K562 (cell line): Measurements from ENCODE around the gene MPRIP. TPM values are rescaled to one million over a fixed set of nuclear protein-coding genes. Genes with fewer than 3 reads are reported as not detected.

Experiments used
- ATAC-seq: fragments of 200-7000 bp; cut with Tn5 transposase; 3 replicates; pipeline ENCODE4 v1.9.1; 2020; ENCODE audit warnings: moderate library complexity
- BruUV-seq: library from RNA; stranded (reverse); fragments of 400-500 nt; replicated peaks from 2 replicates; lab custom pipeline; 2021; lab: Mats Ljungman, UMichigan
- CTCF ChIA-PET: fragments of 300-600 bp; formaldehyde crosslinking; extraction: SDS; loops from one replicate; lab custom pipeline; 2021; ENCODE audit warnings: low intra/inter-chr PET ratio; lab: Yijun Ruan, JAX
- POLR2A ChIA-PET: fragments of 300-600, 350-650 bp; sonication (Branson Sonifier 250); formaldehyde crosslinking; extraction: SDS; loops from one replicate; lab custom pipeline; 2021; ENCODE audit warnings: antibody characterized with exemption, inconsistent platforms; lab: Yijun Ruan, JAX
- DNase-seq, 4 experiments: peaks; one replicate each; pipeline versions ENCODE4 v3.0.0 to v3.0.0-alpha.2; 2011 to 2018; ENCODE audit warnings: low spot score in 3 of 4, mixed read lengths in 3 of 4; ENCODE audit errors: extremely low read depth in 1 of 4
- FAIRE-seq: peaks from 2 replicates; lab custom pipeline; 2011; peaks lifted over from hg19 to GRCh38; lab: Jason Lieb, UNC
- H2AFZ ChIP-seq: 2 replicates; pipeline ENCODE4 v1.6.0; 2011; ENCODE audit warnings: low read depth, low read length, control low read depth, inconsistent platforms
- H3K27ac ChIP-seq: fragments of 200-600 bp; 3 replicates; pipeline ENCODE4 v1.8.0; 2011; ENCODE audit warnings: low read depth, mild to moderate bottlenecking, control low read depth, inconsistent platforms, low read length, moderate library complexity, mixed read lengths; ENCODE audit errors: extremely low read depth
- H3K27me3 ChIP-seq, 2 experiments: fragments of 300-600 bp in 1 of 2; 2 replicates in 1 of 2; 3 replicates in 1 of 2; pipeline versions ENCODE4 v1.6.0 to v1.8.0; 2011; ENCODE audit warnings: inconsistent platforms in 2 of 2, low read length in 2 of 2, mild to moderate bottlenecking in 1 of 2, mixed read lengths in 1 of 2, moderate library complexity in 1 of 2; ENCODE audit not compliant: control insufficient read depth in 2 of 2, insufficient read depth in 2 of 2
- H3K36me3 ChIP-seq: fragments of 300-600 bp; 3 replicates; pipeline ENCODE4 v1.8.0; 2011; ENCODE audit warnings: mild to moderate bottlenecking, low read length, inconsistent platforms; ENCODE audit not compliant: control insufficient read depth, insufficient read depth
- H3K4me1 ChIP-seq, 2 experiments: fragments of 200-600 bp in 1 of 2; replicated peaks in 1 of 2; 2 replicates in 1 of 2; 3 replicates in 1 of 2; pipeline versions ENCODE4 v1.5.1 to v1.8.0; 2011; ENCODE audit warnings: inconsistent platforms in 2 of 2, low read length in 2 of 2, mild to moderate bottlenecking in 1 of 2, mixed read lengths in 1 of 2, moderate library complexity in 1 of 2; ENCODE audit not compliant: control insufficient read depth in 2 of 2, insufficient read depth in 2 of 2
- H3K4me2 ChIP-seq: 2 replicates; pipeline ENCODE4 v1.6.1; 2011; ENCODE audit warnings: low read length, control low read depth, inconsistent platforms, mixed read lengths; ENCODE audit not compliant: insufficient read depth
- H3K4me3 ChIP-seq: fragments of 200-600 bp; sonication (generic), shearing (Covaris generic); 2 replicates; pipeline ENCODE4 v1.5.1; 2016; ENCODE audit warnings: control low read depth, inconsistent platforms
- H3K79me2 ChIP-seq: fragments of 200-600 bp; 3 replicates; pipeline ENCODE4 v1.8.0; 2011; ENCODE audit warnings: low read length, inconsistent platforms; ENCODE audit not compliant: control insufficient read depth, insufficient read depth
- H3K9ac ChIP-seq, 2 experiments: 2 replicates each; pipeline versions ENCODE4 v1.6.0 to v1.6.1; 2011; ENCODE audit warnings: low read depth in 2 of 2, low read length in 2 of 2, control low read depth in 1 of 2, inconsistent platforms in 1 of 2, mild to moderate bottlenecking in 1 of 2, mixed read lengths in 1 of 2; ENCODE audit not compliant: insufficient read depth in 1 of 2
- H3K9me1 ChIP-seq: one replicate; pipeline ENCODE4 v1.6.0; 2011; ENCODE audit warnings: inconsistent platforms, mild to moderate bottlenecking, low read length, moderate library complexity; ENCODE audit not compliant: control insufficient read depth, insufficient read depth
- H3K9me3 ChIP-seq: replicated peaks from 2 replicates; pipeline ENCODE4 v1.5.1; 2011; ENCODE audit warnings: low read depth, low read length, inconsistent platforms; ENCODE audit not compliant: control insufficient read depth, insufficient read depth
- H4K20me1 ChIP-seq: replicated peaks from 2 replicates; pipeline ENCODE4 v1.6.1; 2011; ENCODE audit warnings: low read length, inconsistent platforms, mixed read lengths; ENCODE audit not compliant: control insufficient read depth, insufficient read depth
- CC2D1A ChIP-seq: fragments of 450-650 bp; IDR thresholded peaks from 2 replicates; pipeline ENCODE4 v1.6.1; 2017; ENCODE audit warnings: mild to moderate bottlenecking
- ETS2 ChIP-seq: IDR thresholded peaks from 2 replicates; pipeline ENCODE4 v1.6.1; 2016; ENCODE audit warnings: borderline replicate concordance, missing genetic modification characterization, mild to moderate bottlenecking, moderate library complexity, missing compliant biosample characterization; ENCODE audit not compliant: poor library complexity, severe bottlenecking
- HNRNPUL1 ChIP-seq: fragments of 200-400 bp; formaldehyde crosslinking; IDR thresholded peaks from 2 replicates; pipeline ENCODE4 v1.6.1; 2017; ENCODE audit warnings: low read length
- ILK ChIP-seq: fragments of 450-650 bp; IDR thresholded peaks from 2 replicates; pipeline ENCODE4 v1.6.1; 2016; ENCODE audit warnings: missing genetic modification characterization, low read depth, mild to moderate bottlenecking, missing compliant biosample characterization, moderate library complexity, borderline replicate concordance
- MAZ ChIP-seq, 2 experiments: fragments of 450-650 bp in 1 of 2; sonication (generic) in 1 of 2; formaldehyde crosslinking; IDR thresholded peaks in 1 of 2; conservative IDR thresholded peaks in 1 of 2; 2 replicates each; pipeline versions ENCODE4 v1.4.0 to v1.5.0; 2020; ENCODE audit warnings: mild to moderate bottlenecking in 1 of 2, missing genetic modification reagents in 1 of 2
- MTF1 ChIP-seq: fragments of 250-450 bp; sonication (Bioruptor Pico); IDR thresholded peaks from 2 replicates; pipeline ENCODE4 v1.9.0; 2021; ENCODE audit warnings: moderate library complexity, mild to moderate bottlenecking, inconsistent platforms, borderline replicate concordance
- RAD21 ChIP-seq, 2 experiments: fragments of 250-450 bp in 1 of 2; fragments of 450-650 bp in 1 of 2; sonication (Bioruptor Pico) in 1 of 2; formaldehyde crosslinking in 1 of 2; IDR thresholded peaks in 1 of 2; conservative IDR thresholded peaks in 1 of 2; 2 replicates each; pipeline versions ENCODE4 v1.4.0 to v1.8.0; 2020 to 2022; ENCODE audit warnings: mild to moderate bottlenecking in 2 of 2, moderate library complexity in 1 of 2
- RCOR1 ChIP-seq, 2 experiments: IDR thresholded peaks; 2 replicates each; pipeline ENCODE4 v1.6.1; 2012; ENCODE audit warnings: low read depth in 2 of 2, low read length in 2 of 2, borderline replicate concordance in 1 of 2, improper control_type of control experiment in 1 of 2
- SAP30 ChIP-seq: fragments of 200-600 bp; sonication (generic); IDR thresholded peaks from 2 replicates; pipeline ENCODE4 v1.6.1; 2012; ENCODE audit warnings: borderline replicate concordance, low read depth, mild to moderate bottlenecking, moderate library complexity, low read length, control low read depth, inconsistent platforms; ENCODE audit not compliant: insufficient read depth, poor library complexity, severe bottlenecking
- STAG1 ChIP-seq: sonication (generic); formaldehyde crosslinking; IDR thresholded peaks from 2 replicates; pipeline ENCODE4 v1.5.0; 2020; ENCODE audit warnings: missing genetic modification reagents, borderline replicate concordance
- ZNF717 ChIP-seq: fragments of 250-450 bp; sonication (Bioruptor Pico); IDR thresholded peaks from 2 replicates; pipeline ENCODE4 v1.5.0; 2021
- WGBS: fragments of 100-300 bp; shearing (Covaris generic); methylation state at CpG from one replicate; pipeline ENCODE4 v1.1.6; 2016; ENCODE audit warnings: low coverage, mixed read lengths; ENCODE audit not compliant: insufficient coverage; ENCODE audit errors: missing lambda C conversion rate; 5-methylcytosine and 5-hydroxymethylcytosine counted together
- in situ Hi-C: fragments of 300-500 bp; cut with MboI; formaldehyde crosslinking; loops from 4 replicates; pipeline ENCODE4 v1.15.0; 2018; ENCODE audit warnings: inconsistent platforms, mixed read lengths
- intact Hi-C: fragments of 100-400 bp; cut with micrococcal nuclease; formaldehyde crosslinking; loops from 2 replicates; pipeline ENCODE4 v1.14.2; 2022
- polyA plus RNA-seq, 8 experiments: library from polyadenylated mRNA; depleted of rRNA in 4 of 8; stranded (reverse) in 5 of 8; unstranded in 3 of 8; fragments of >200 nt; fragmentation: Nextera tagmentation in 2 of 8; fragmentation: Illumina TruSeq in 1 of 8; extraction: Ambion mirVana in 2 of 8; extraction: Trizol in 1 of 8; gene quantifications; 2 replicates each; pipeline versions ENCODE4 v1.2.1 to v1.2.3, GENCODE V29; 2011 to 2014; ENCODE audit warnings: inconsistent platforms in 1 of 8, missing spikeins in 1 of 8
- total RNA-seq, 7 experiments: library from RNA; depleted of rRNA in 6 of 7; stranded (reverse); fragments of >200 nt in 6 of 7; fragmentation: Illumina TruSeq in 2 of 7; extraction: Trizol in 2 of 7; gene quantifications; 2 replicates each; pipeline versions ENCODE4 v1.2.1 to v1.2.3, GENCODE V29; 2011 to 2021; ENCODE audit warnings: low replicate concordance in 1 of 7
- TF ChIP-seq, protein P1 (sequence below): fragments of 250-450 bp; sonication (Bioruptor Pico); IDR thresholded peaks from 2 replicates; pipeline ENCODE4 v1.5.0; 2021; ENCODE audit warnings: mild to moderate bottlenecking, moderate library complexity
- TF ChIP-seq, protein P2 (sequence below): IDR thresholded peaks from 2 replicates; pipeline ENCODE4 v1.6.1; 2016; ENCODE audit warnings: missing genetic modification characterization, missing compliant biosample characterization
- TF ChIP-seq, protein P3 (sequence below): fragments of 150-350 bp; conservative IDR thresholded peaks from 2 replicates; pipeline ENCODE4 v1.6.1; 2014; ENCODE audit warnings: low read length

The MPRIP gene
- total and polyA plus RNA-seq, 9 of the 15 experiments (the other 6 are each of a cell fraction or from before 2014, with no cell fraction given): 10.0 to 72.6 (median 30.1) TPM

DNA sequence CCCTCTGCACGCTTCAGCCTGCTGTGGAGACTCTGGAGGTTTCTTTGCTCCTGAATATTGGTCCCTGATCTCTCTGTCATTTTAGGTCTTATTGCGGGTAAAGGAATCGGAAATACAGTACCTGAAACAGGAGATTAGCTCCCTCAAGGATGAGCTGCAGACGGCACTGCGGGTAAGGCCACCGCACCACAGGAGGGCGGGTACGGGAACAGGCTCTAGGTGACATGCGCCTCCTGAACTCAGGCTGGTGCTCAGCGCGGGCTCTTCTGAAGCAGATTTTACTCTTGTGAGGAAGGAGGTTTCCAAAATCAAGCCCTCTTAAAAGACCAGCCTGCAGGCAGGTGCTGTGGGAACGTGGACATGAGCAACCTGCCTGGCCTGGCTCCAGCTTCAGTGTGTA lies 134.1 kb downstream of the MPRIP start:
- in situ Hi-C loops (no loop called here), intact Hi-C loops (no loop called here)
- ATAC-seq (no peak), FAIRE-seq (no peak), DNase-seq (no peak)
- H3K4me1 ChIP-seq: peaks cover 7 to 14% of the 10 kb centered on the region in 2 experiments; a peak in 4 of 5 replicates
- H3K36me3 ChIP-seq: peaks cover 70% of the 10 kb centered on the region; the same call in 2 of the 3 replicates
- H3K4me2 ChIP-seq: no peak overlapping the region
- no peaks in the 10 kb centered on the region for H3K9me1 ChIP-seq
- no TSS peak for BruUV-seq
- H3K79me2 ChIP-seq: no peaks in the 10 kb centered on the region
- no peaks in the 10 kb centered on the region for H3K27me3 ChIP-seq
- no peaks in the 10 kb centered on the region for H3K9me3 ChIP-seq
- H2AFZ ChIP-seq: no peak overlapping the region
- H3K27ac ChIP-seq: no peak overlapping the region
- CTCF ChIA-PET: no interaction called here
- no peak overlapping the region for H3K9ac ChIP-seq
- POLR2A ChIA-PET: no interaction called here
- no peaks in the 10 kb centered on the region for H4K20me1 ChIP-seq
- H3K4me3 ChIP-seq: no peak overlapping the region
- 97% methylated on average over 10 of the region's 12 CpGs for WGBS
- TF ChIP-seq ILK (tag): no peak
- TF ChIP-seq, protein P1, sequence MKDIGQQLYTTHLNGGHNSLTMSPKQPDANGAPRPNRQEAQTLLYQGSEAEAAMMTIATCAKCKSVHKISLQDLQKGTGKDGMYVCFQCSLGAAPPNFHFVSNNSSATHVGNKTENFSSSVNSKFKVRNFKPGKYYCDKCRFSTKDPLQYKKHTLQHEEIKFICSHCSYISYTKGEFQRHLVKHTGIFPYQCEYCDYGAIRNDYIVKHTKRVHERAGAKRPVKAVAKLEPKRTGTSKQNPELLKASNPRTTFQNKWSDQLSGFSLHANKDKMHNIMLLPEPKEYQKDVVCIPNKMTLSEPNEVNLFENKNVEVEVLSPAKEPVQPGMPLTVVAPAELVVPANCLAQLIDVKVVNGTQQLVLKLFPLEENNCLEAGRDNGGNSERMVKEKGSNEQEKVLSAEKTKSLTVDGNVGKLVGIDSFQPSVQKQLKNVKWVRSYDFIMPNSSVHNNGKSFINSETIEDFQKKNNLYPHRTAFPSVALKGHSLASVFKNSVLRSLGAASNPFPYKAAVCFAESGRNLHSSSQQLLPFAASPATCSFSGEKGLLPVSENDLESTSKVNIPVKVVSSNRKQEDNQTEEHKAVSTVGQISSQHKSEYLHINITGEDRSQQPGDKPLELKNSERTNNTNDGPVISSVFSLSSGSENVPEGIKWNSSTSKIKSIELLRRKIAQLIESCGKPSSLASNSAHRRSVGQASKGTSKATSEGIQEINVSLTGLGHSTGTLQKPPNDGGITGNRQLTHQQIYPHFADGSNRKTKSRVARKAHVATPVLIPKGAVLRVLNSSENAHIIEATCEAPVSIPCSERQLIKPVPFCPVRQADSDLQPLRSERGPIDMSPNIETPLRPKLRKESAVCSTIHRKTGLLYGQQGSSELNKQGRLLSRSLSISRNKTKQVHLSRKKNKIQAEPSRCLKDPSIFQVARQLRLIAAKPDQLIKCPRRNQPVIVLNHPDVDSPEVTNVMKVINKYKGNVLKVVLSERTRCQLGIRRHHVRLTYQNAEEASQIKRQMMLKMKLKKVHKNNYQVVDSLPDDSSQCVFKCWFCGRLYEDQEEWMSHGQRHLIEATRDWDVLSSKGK (CRISPR knock-in tag): no peak
- TF ChIP-seq ETS2 (tag): no peak
- TF ChIP-seq, protein P2, sequence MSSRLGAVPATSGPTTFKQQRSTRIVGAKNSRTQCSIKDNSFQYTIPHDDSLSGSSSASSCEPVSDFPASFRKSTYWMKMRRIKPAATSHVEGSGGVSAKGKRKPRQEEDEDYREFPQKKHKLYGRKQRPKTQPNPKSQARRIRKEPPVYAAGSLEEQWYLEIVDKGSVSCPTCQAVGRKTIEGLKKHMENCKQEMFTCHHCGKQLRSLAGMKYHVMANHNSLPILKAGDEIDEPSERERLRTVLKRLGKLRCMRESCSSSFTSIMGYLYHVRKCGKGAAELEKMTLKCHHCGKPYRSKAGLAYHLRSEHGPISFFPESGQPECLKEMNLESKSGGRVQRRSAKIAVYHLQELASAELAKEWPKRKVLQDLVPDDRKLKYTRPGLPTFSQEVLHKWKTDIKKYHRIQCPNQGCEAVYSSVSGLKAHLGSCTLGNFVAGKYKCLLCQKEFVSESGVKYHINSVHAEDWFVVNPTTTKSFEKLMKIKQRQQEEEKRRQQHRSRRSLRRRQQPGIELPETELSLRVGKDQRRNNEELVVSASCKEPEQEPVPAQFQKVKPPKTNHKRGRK (tag): no peak
- TF ChIP-seq MTF1 (CRISPR knock-in tag): no peak
- no peak for TF ChIP-seq ZNF717 (CRISPR knock-in tag)
- no peak for TF ChIP-seq RAD21 (CRISPR knock-in tag; conservative IDR thresholded peaks at IDR 0.05 in 1 of 2, IDR thresholded peaks at IDR 0.05 in 1 of 2)
- TF ChIP-seq SAP30: no peak
- no peak for TF ChIP-seq STAG1 (CRISPR knock-in tag)
- TF ChIP-seq, protein P3, sequence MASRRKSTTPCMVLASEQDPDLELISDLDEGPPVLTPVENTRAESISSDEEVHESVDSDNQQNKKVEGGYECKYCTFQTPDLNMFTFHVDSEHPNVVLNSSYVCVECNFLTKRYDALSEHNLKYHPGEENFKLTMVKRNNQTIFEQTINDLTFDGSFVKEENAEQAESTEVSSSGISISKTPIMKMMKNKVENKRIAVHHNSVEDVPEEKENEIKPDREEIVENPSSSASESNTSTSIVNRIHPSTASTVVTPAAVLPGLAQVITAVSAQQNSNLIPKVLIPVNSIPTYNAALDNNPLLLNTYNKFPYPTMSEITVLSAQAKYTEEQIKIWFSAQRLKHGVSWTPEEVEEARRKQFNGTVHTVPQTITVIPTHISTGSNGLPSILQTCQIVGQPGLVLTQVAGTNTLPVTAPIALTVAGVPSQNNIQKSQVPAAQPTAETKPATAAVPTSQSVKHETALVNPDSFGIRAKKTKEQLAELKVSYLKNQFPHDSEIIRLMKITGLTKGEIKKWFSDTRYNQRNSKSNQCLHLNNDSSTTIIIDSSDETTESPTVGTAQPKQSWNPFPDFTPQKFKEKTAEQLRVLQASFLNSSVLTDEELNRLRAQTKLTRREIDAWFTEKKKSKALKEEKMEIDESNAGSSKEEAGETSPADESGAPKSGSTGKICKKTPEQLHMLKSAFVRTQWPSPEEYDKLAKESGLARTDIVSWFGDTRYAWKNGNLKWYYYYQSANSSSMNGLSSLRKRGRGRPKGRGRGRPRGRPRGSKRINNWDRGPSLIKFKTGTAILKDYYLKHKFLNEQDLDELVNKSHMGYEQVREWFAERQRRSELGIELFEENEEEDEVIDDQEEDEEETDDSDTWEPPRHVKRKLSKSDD: no peak
- no peak for TF ChIP-seq RCOR1 (IDR thresholded peaks at IDR 0.05; ENCODE audit: borderline replicate concordance in 1 of 2, low read depth in 2 of 2, low read length in 2 of 2)
- TF ChIP-seq HNRNPUL1: no peak
- TF ChIP-seq MAZ (CRISPR knock-in tag; conservative IDR thresholded peaks at IDR 0.05 in 1 of 2, IDR thresholded peaks at IDR 0.05 in 1 of 2): no peak
- TF ChIP-seq CC2D1A: no peak
